ENCODE measurements around the gene NSF. TPM values are rescaled to one million over a fixed set of nuclear protein-coding genes. Genes with fewer than 3 reads are reported as not detected.

Gene NSF
- total RNA-seq, 4 donors from 2014 or later: 24.5 to 80.0 (median 44.6) TPM

GRCh38 chr17:46796084-46796483 is 205.6 kb downstream of the NSF start:
- Histone ChIP-seq H3K9me3 (no peaks in the 10 kb centered on the region), H3K27me3 (peaks cover 0 to 3% of the 10 kb centered on the region in 2 donors), H3K4me3 (no peak overlapping the region), H3K4me1 (no peaks in the 10 kb centered on the region), H3K36me3 (no peaks in the 10 kb centered on the region), H3K27ac (no peak overlapping the region)
- DNase-seq: no peak
- TF ChIP-seq POLR2A (IDR thresholded peaks at IDR 0.05): no peak
- TF ChIP-seq, protein P1, sequence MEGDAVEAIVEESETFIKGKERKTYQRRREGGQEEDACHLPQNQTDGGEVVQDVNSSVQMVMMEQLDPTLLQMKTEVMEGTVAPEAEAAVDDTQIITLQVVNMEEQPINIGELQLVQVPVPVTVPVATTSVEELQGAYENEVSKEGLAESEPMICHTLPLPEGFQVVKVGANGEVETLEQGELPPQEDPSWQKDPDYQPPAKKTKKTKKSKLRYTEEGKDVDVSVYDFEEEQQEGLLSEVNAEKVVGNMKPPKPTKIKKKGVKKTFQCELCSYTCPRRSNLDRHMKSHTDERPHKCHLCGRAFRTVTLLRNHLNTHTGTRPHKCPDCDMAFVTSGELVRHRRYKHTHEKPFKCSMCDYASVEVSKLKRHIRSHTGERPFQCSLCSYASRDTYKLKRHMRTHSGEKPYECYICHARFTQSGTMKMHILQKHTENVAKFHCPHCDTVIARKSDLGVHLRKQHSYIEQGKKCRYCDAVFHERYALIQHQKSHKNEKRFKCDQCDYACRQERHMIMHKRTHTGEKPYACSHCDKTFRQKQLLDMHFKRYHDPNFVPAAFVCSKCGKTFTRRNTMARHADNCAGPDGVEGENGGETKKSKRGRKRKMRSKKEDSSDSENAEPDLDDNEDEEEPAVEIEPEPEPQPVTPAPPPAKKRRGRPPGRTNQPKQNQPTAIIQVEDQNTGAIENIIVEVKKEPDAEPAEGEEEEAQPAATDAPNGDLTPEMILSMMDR (IDR thresholded peaks at IDR 0.05): no peak

- no peaks in the 10 kb centered on the region for H3K36me3 ChIP-seq
- DNase-seq: no peak
- no peak overlapping the region for H3K4me3 ChIP-seq
- H3K9me3 ChIP-seq: no peaks in the 10 kb centered on the region
- H3K27me3 ChIP-seq: peaks cover 0 to 3% of the 10 kb centered on the region in 2 donors
- TF ChIP-seq, protein P1 (IDR thresholded peaks at IDR 0.05): no peak
- no peak for TF ChIP-seq POLR2A (IDR thresholded peaks at IDR 0.05)
- H3K4me1 ChIP-seq: no peaks in the 10 kb centered on the region
- no peak overlapping the region for H3K27ac ChIP-seq
Measured at GRCh38 chr17:46796524-46796923, 206.1 kb downstream of the NSF start.

DNA sequence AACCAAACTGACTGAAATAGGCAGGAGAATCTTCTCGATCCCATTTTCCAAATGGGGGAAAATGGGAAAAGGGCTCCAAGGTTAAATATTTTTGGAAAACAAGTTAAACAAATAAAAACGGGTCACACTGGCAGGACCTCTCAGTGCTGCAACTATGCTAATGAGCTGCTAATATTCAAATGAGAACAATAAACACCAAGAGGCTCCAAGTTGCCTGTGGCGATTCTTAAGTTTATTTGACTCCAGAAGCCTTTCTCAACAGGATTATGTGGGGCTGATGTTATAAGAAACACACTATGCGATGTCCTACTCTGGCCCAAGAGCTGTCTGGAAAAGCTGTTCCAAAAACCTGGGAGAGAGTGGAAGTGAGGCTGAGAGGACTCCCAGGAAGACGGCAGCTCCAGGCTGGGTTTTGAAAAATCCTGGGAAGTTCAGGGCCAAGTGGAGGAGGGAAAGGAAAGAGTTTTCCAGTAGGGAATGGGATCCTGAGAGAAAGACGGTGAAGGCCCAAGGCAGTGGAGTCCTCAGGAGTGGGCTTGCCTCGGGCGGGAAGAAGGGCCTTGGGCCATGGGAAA is 206.6 kb downstream of the NSF start:
- DNase-seq: no peak
- no peak for TF ChIP-seq POLR2A (IDR thresholded peaks at IDR 0.05)
- TF ChIP-seq, protein P1 (IDR thresholded peaks at IDR 0.05): no peak

DNA sequence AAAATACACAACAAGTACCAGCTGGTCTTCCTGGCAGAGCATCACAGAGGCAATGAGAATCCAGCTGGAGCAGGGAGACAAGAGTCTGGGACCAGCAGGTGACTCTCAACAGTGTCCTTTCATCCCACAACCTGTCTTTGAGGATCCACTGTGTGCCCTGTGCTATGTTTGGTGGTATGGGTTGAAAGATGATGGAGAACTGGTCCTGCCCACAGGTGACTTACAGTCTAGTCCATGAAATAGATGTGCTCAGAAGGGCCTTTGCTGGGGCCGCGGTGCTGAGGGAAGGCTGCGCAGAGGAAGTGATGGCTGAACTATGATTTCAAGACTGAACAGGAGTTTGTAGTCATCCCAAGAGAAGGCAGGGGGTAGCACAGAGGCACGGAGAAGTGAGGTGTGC is 210.1 kb downstream of the NSF start:
- Histone ChIP-seq H3K27ac (no peak overlapping the region), H3K9me3 (no peaks in the 10 kb centered on the region), H3K36me3 (no peaks in the 10 kb centered on the region), H3K4me1 (no peaks in the 10 kb centered on the region), H3K27me3 (no peaks in the 10 kb centered on the region), H3K4me3 (no peak overlapping the region)
- DNase-seq: no peak
- TF ChIP-seq, protein P1 (IDR thresholded peaks at IDR 0.05): no peak
- no peak for TF ChIP-seq POLR2A (IDR thresholded peaks at IDR 0.05)

More for the DNA sequence above, 206.6 kb downstream of the NSF start:
- Histone ChIP-seq H3K4me3 (no peak overlapping the region), H3K9me3 (no peaks in the 10 kb centered on the region), H3K4me1 (no peaks in the 10 kb centered on the region), H3K36me3 (no peaks in the 10 kb centered on the region), H3K27me3 (peaks cover 0 to 3% of the 10 kb centered on the region in 2 donors), H3K27ac (no peak overlapping the region)

GRCh38 chr17:46802800-46803199 is 212.3 kb downstream of the NSF start:
- TF ChIP-seq POLR2A (IDR thresholded peaks at IDR 0.05): no peak
- TF ChIP-seq, protein P1 (IDR thresholded peaks at IDR 0.05): no peak
- DNase-seq: no peak

DNA sequence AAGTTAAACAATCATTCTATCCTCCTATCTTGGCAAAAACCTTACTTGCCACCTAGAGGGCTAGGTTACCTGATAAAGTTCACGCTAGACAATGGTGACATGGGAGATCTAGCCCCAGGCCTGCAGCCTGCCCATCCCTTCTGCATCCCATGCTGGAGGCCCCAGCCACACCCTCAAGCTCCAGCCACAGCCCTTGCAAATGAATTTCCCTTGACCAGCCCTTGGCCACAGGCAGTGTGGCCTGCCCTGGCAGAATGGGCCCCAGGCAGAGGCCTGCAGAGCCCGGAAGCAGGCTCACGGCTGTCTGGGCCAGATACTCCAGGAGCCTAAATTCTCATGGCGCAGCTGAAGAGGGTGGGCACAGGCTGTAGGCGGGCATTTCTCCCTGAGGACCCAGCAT is 213.1 kb downstream of the NSF start:
- no peaks in the 10 kb centered on the region for H3K36me3 ChIP-seq
- TF ChIP-seq, protein P1 (IDR thresholded peaks at IDR 0.05): no peak
- no peak for TF ChIP-seq POLR2A (IDR thresholded peaks at IDR 0.05)
- no peaks in the 10 kb centered on the region for H3K27me3 ChIP-seq
- H3K9me3 ChIP-seq: no peaks in the 10 kb centered on the region
- H3K27ac ChIP-seq: no peak overlapping the region
- no peak overlapping the region for H3K4me3 ChIP-seq
- no peaks in the 10 kb centered on the region for H3K4me1 ChIP-seq
- no peak for DNase-seq

More at GRCh38 chr17:46802800-46803199, 212.3 kb downstream of the NSF start:
- H3K27me3 ChIP-seq: no peaks in the 10 kb centered on the region
- no peaks in the 10 kb centered on the region for H3K4me1 ChIP-seq
- no peak overlapping the region for H3K27ac ChIP-seq
- no peaks in the 10 kb centered on the region for H3K9me3 ChIP-seq
- no peaks in the 10 kb centered on the region for H3K36me3 ChIP-seq
- no peak overlapping the region for H3K4me3 ChIP-seq

Measured in Peyer's patch (tissue), 4 donors.